ENCODE measurements around the gene MYD88. TPM values are rescaled to one million over a fixed set of nuclear protein-coding genes. Genes with fewer than 3 reads are reported as not detected.
A peak's percentile ranks its signal among the peaks of the same experiment; 100 is the strongest.
"Not testable (repeated sequence)": the region's sequence is repeated elsewhere in the genome, so short reads cannot be mapped to it uniquely, and the experiment has no call there.

The MYD88 gene
- polyA plus RNA-seq, 3 donors = 24.3 to 28.5 (median 28.2) TPM

GRCh38 chr3:38158472-38158871, 20.0 kb downstream of the MYD88 start:
- no peak for DNase-seq

DNA sequence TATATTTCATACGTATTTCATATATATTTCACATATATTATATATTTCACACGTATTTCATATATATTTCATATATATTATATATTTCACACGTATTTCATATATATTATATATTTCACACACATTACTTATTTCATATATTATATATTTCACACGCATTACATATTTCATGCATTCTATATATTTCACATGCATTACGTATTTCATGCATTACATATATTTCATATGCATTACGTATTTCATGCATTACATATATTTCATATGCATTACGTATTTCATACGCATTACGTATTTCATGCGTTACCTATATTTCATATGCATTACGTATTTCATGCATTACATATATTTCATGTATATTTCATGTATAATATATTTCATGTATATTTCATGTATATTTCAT, 22.2 kb downstream of the MYD88 start:
- DNase-seq = not testable (repeated sequence)

- no peak for DNase-seq
Measured at GRCh38 chr3:38163117-38163840, 24.8 kb downstream of the MYD88 start.

DNA sequence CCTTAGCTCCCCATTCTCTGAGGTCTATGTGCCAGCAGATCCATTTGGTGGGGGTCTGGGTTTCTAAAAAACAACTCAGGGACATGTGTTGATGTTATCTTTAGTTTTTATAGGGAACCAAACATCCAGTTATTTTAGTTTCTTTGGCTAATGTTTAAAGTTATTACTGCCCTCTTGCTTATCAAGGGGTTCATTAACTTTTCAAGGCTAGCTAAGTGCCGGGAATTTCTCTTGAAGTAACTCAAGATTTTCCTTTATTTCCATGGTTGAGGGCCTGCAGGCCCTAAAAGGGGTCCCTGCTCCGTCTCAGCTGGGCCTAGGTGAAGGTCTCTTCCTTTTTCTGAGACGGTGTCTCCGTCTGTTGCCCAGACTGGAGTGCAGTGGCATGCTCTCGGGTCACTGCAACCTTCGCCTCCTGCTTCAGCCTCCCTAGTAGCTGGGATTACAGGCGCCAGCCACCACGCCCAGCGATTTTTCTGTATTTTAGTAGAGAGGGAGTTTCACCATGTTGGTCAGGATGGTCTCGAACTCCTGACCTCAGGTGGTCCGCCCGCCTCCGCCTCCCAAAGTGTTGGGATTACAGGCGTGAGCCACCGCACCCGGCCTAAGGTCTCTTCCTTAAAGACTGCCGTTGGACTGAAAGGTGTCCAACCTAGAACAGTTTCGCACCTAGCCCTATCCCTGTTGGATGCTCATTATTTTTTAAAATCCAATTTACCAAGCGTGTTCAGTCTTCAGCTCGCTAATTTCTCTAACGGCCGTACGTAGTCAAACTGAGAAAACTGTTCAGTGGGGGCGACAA, 25.6 kb downstream of the MYD88 start:
- peak; percentile 37 for DNase-seq

- no peak for DNase-seq
Measured at GRCh38 chr3:38164643-38164951, 26.1 kb downstream of the MYD88 start.

- DNase-seq = peak; percentile 100
Measured at GRCh38 chr3:38164952-38165721, 26.7 kb downstream of the MYD88 start, which contains the start of gene OXSR1. Gene OXSR1, plus strand, starts transcription at chr3:38165537. Its CDS starts 340 bp downstream, at chr3:38165877.

DNA sequence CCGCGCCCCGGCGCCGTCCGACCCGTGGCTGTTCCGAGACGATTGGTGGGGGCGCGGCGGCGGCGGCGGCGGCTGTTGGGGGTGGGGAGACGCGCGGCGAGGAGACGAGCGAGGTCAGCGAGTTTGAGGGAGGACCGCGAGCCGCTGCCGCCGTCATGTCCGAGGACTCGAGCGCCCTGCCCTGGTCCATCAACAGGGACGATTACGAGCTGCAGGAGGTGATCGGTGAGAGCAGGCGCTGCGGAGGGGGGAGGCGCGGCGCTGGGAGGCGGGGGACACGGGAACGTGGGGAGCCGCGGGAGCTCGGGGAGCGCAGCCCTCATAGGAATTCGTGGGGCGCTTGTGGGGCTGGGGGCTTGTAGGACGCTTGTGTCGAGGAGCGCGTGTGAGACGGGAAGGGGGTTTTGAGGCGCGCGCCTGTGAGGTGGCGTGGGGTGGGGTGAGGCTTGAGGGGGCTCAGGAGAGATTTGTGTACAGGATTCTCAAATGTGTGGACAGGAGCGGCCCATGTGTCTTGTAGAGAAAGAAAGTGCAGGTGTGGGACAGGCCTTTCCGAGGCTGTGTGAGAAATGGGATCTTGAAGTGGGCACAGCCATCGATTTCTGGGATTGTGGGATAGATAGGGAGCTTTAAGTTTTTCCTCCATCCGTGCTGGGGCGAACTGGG, 27.4 kb downstream of the MYD88 start:
- no peak for DNase-seq

DNA sequence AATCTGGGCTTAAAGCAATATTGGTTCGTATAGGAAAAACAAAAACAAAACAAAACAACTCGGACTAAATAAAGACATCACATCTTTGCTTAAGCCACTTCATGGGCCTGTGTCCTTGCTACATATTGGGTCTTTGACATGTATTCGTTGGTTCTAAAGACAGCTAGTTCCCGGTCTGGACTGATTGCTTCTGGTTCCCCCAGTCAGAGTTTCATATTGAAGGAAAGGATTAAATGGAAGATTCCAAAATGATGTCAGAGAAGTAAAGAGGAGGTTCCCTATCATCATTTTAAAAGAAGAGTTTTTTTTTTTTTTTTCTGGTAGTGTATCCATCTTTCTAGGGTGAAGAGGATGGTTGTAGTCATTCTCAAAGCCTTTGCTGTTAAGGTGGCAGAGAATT, 29.1 kb downstream of the MYD88 start:
- no peak for DNase-seq

DNA sequence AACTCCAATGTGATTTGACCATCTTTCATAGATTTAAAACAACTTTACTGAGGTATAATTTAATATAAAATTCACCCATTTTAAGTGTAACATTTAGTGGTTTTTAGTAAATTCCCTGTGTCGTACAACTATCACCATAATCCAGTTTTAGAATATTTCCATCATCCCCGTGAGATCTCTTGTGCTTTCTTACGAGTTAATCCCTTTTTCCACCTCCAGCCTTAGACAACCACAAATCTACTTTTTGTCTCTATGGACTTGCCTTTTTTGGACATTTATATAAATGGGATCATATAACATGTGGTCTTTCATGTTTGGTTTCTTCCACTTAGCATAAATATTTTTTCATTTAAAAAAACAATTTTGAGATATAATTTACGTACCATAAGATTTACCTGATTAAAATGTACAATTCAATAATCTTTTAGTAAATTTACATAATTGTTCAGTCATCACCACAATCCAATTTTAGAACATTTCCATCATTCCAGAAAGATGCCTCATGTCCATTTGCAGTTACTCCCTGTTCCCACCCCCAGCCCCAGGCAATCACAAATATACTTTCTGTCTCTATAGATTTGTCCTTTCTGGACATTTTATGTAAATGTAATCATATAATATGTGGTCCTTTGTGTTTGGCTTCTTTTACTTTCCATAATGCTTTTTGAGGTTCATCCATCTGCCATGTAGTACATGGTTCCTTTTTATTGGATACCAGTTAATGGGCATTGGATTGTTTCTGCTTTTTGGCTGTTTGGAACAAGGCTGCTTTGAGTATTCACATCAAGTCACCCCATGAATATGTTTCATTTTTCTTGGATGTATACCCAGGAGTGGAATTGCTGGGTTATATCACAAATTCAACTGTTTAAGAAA, 29.9 kb downstream of the MYD88 start:
- no peak for DNase-seq

DNA sequence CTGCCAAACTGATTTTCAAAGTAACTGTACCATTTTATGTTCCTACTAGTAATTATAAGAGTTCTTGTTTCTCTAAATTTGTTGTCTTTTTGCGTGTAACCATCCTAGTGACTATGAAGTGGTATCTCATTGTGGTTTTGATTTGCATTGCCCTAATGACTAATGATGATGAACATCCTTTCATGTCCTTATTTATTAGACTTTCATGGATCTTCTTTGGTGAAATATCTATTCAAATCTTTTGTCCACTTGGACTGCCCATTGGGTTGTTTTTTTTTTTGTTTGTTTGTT, 30.5 kb downstream of the MYD88 start:
- no peak for DNase-seq

GRCh38 chr3:38170722-38171121, 32.3 kb downstream of the MYD88 start:
- no peak for DNase-seq

GRCh38 chr3:38171622-38172021, 33.2 kb downstream of the MYD88 start:
- no peak for DNase-seq

GRCh38 chr3:38173834-38174418, 35.5 kb downstream of the MYD88 start:
- DNase-seq = no peak

DNA sequence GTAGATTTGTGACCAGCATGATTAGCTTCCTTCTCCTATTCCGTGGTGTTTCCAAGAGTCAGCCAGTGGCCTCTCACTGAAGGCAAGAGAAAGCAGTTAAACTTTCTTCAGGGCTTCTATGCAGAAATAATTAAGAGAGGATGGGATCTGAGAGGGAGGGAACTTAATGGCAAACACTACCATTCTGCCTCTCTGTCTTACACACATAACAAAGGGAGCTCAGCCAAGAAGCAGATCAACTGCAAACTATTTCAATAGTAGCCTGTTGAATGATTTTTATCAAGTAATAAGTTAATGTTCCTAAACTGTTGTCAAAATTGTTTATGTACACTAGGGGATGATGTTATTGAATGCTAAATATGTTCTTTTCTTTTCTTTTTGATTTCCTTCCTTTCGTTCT, 38.7 kb downstream of the MYD88 start:
- no peak for DNase-seq

GRCh38 chr3:38186781-38187180, 48.3 kb downstream of the MYD88 start:
- no peak for DNase-seq

DNA sequence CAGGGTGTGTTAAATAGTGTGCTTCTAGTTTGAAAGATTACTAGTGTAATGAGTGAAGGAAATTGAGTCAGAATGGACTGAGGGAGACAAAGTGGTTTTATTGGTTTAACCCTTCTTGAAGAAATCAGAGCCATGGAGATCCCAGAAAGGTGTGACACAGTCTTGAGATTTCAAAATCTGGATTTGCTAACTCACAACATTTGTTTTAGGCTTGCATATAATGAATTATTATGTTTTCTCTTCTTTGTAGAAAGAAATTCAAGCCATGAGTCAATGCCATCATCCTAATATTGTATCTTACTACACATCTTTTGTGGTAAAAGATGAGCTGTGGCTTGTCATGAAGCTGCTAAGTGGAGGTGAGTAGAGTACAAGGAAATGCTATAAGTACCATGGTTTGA, 52.0 kb downstream of the MYD88 start:
- DNase-seq = no peak

Data from renal pelvis (tissue), 4 donors.